ENCODE measurements around the gene COL15A1.

COL15A1 gene

GRCh38 chr9:99018653-99019052 is 74.9 kb downstream of the COL15A1 start:
- peaks cover 48% of the 10 kb centered on the region for H3K27me3 Mint-ChIP-seq
- no peaks in the 10 kb centered on the region for H3K9me3 Mint-ChIP-seq
- H3K4me1 Mint-ChIP-seq (ENCODE audit: low read depth) = peaks cover 3% of the 10 kb centered on the region
- H3K4me3 Mint-ChIP-seq = no peak overlapping the region
- no peaks in the 10 kb centered on the region for H3K36me3 Mint-ChIP-seq (ENCODE audit: low read depth)
- intact Hi-C loops (cut with micrococcal nuclease) = no loop called here
- no peak overlapping the region for H3K27ac Mint-ChIP-seq

GRCh38 chr9:99019510-99020331 is 76.0 kb downstream of the COL15A1 start:
- Mint-ChIP-seq H3K4me1 (ENCODE audit: low read depth) (no peaks in the 10 kb centered on the region), H3K9me3 (no peaks in the 10 kb centered on the region), H3K27ac (no peak overlapping the region), H3K27me3 (peaks cover 52% of the 10 kb centered on the region), H3K36me3 (ENCODE audit: low read depth) (no peaks in the 10 kb centered on the region), H3K4me3 (no peak overlapping the region)
- intact Hi-C loops (cut with micrococcal nuclease) = no loop called here

- peaks cover 49% of the 10 kb centered on the region for H3K27me3 Mint-ChIP-seq
- intact Hi-C loops (cut with micrococcal nuclease) = no loop called here
- H3K9me3 Mint-ChIP-seq = no peaks in the 10 kb centered on the region
- H3K4me1 Mint-ChIP-seq (ENCODE audit: low read depth) = peaks cover 1% of the 10 kb centered on the region
- no peaks in the 10 kb centered on the region for H3K36me3 Mint-ChIP-seq (ENCODE audit: low read depth)
- no peak overlapping the region for H3K27ac Mint-ChIP-seq
- H3K4me3 Mint-ChIP-seq = no peak overlapping the region
Observed at GRCh38 chr9:99020786-99021436, 77.2 kb downstream of the COL15A1 start.

GRCh38 chr9:99021512-99021911 is 77.8 kb downstream of the COL15A1 start:
- H3K27ac Mint-ChIP-seq = no peak overlapping the region
- peaks cover 7% of the 10 kb centered on the region for H3K4me1 Mint-ChIP-seq (ENCODE audit: low read depth)
- H3K36me3 Mint-ChIP-seq (ENCODE audit: low read depth) = no peaks in the 10 kb centered on the region
- H3K27me3 Mint-ChIP-seq = peaks cover 50% of the 10 kb centered on the region
- intact Hi-C loops (cut with micrococcal nuclease) = no loop called here
- no peak overlapping the region for H3K4me3 Mint-ChIP-seq
- no peaks in the 10 kb centered on the region for H3K9me3 Mint-ChIP-seq

- peaks cover 48% of the 10 kb centered on the region for H3K27me3 Mint-ChIP-seq
- no peak overlapping the region for H3K4me3 Mint-ChIP-seq
- H3K27ac Mint-ChIP-seq = no peak overlapping the region
- no peaks in the 10 kb centered on the region for H3K9me3 Mint-ChIP-seq
- H3K4me1 Mint-ChIP-seq (ENCODE audit: low read depth) = peaks cover 11% of the 10 kb centered on the region
- intact Hi-C loops (cut with micrococcal nuclease) = no loop called here
- no peaks in the 10 kb centered on the region for H3K36me3 Mint-ChIP-seq (ENCODE audit: low read depth)
Observed at GRCh38 chr9:99023231-99023630, 79.5 kb downstream of the COL15A1 start.

GRCh38 chr9:99023831-99024230 is 80.1 kb downstream of the COL15A1 start:
- intact Hi-C loops (cut with micrococcal nuclease) = no loop called here
- Mint-ChIP-seq H3K27ac (no peak overlapping the region), H3K4me3 (no peak overlapping the region), H3K27me3 (peaks cover 48% of the 10 kb centered on the region), H3K36me3 (ENCODE audit: low read depth) (no peaks in the 10 kb centered on the region), H3K9me3 (no peaks in the 10 kb centered on the region), H3K4me1 (ENCODE audit: low read depth) (peaks cover 11% of the 10 kb centered on the region)

GRCh38 chr9:99024959-99025358 is 81.3 kb downstream of the COL15A1 start:
- H3K4me1 Mint-ChIP-seq (ENCODE audit: low read depth) = peaks cover 18% of the 10 kb centered on the region
- H3K9me3 Mint-ChIP-seq = no peaks in the 10 kb centered on the region
- no peak overlapping the region for H3K27ac Mint-ChIP-seq
- no peak overlapping the region for H3K4me3 Mint-ChIP-seq
- intact Hi-C loops (cut with micrococcal nuclease) = no loop called here
- peaks cover 49% of the 10 kb centered on the region for H3K27me3 Mint-ChIP-seq
- H3K36me3 Mint-ChIP-seq (ENCODE audit: low read depth) = no peaks in the 10 kb centered on the region

GRCh38 chr9:99025616-99026270 is 82.0 kb downstream of the COL15A1 start:
- H3K36me3 Mint-ChIP-seq (ENCODE audit: low read depth) = no peaks in the 10 kb centered on the region
- H3K27ac Mint-ChIP-seq = no peak overlapping the region
- H3K27me3 Mint-ChIP-seq = peaks cover 45% of the 10 kb centered on the region
- no peak overlapping the region for H3K4me3 Mint-ChIP-seq
- H3K4me1 Mint-ChIP-seq (ENCODE audit: low read depth) = peaks cover 24% of the 10 kb centered on the region
- H3K9me3 Mint-ChIP-seq = no peaks in the 10 kb centered on the region
- intact Hi-C loops (cut with micrococcal nuclease) = no loop called here

GRCh38 chr9:99026271-99026955 is 82.7 kb downstream of the COL15A1 start:
- H3K27ac Mint-ChIP-seq = no peak overlapping the region
- H3K27me3 Mint-ChIP-seq = peaks cover 45% of the 10 kb centered on the region
- intact Hi-C loops (cut with micrococcal nuclease) = no loop called here
- no peak overlapping the region for H3K4me3 Mint-ChIP-seq
- H3K9me3 Mint-ChIP-seq = no peaks in the 10 kb centered on the region
- H3K36me3 Mint-ChIP-seq (ENCODE audit: low read depth) = no peaks in the 10 kb centered on the region
- H3K4me1 Mint-ChIP-seq (ENCODE audit: low read depth) = peaks cover 24% of the 10 kb centered on the region

GRCh38 chr9:99026956-99027298 is 83.2 kb downstream of the COL15A1 start:
- H3K4me1 Mint-ChIP-seq (ENCODE audit: low read depth) = peaks cover 24% of the 10 kb centered on the region
- H3K4me3 Mint-ChIP-seq = no peak overlapping the region
- no peak overlapping the region for H3K27ac Mint-ChIP-seq
- H3K27me3 Mint-ChIP-seq = peaks cover 42% of the 10 kb centered on the region
- H3K36me3 Mint-ChIP-seq (ENCODE audit: low read depth) = no peaks in the 10 kb centered on the region
- no peaks in the 10 kb centered on the region for H3K9me3 Mint-ChIP-seq
- intact Hi-C loops (cut with micrococcal nuclease) = no loop called here

- Mint-ChIP-seq H3K4me1 (ENCODE audit: low read depth) (peaks cover 25% of the 10 kb centered on the region), H3K9me3 (no peaks in the 10 kb centered on the region), H3K36me3 (ENCODE audit: low read depth) (no peaks in the 10 kb centered on the region), H3K27ac (no peak overlapping the region), H3K4me3 (no peak overlapping the region), H3K27me3 (peaks cover 39% of the 10 kb centered on the region)
- intact Hi-C loops (cut with micrococcal nuclease) = no loop called here
Observed at GRCh38 chr9:99027443-99027842, 83.7 kb downstream of the COL15A1 start.

- Mint-ChIP-seq H3K36me3 (ENCODE audit: low read depth) (no peaks in the 10 kb centered on the region), H3K4me3 (no peak overlapping the region), H3K27me3 (peaks cover 37% of the 10 kb centered on the region), H3K27ac (no peak overlapping the region), H3K4me1 (ENCODE audit: low read depth) (peaks cover 41% of the 10 kb centered on the region), H3K9me3 (no peaks in the 10 kb centered on the region)
- intact Hi-C loops (cut with micrococcal nuclease) = no loop called here
Observed at GRCh38 chr9:99029083-99029645, 85.5 kb downstream of the COL15A1 start.

GRCh38 chr9:99030092-99030511 is 86.4 kb downstream of the COL15A1 start:
- no peaks in the 10 kb centered on the region for H3K9me3 Mint-ChIP-seq
- H3K4me3 Mint-ChIP-seq = no peak overlapping the region
- intact Hi-C loops (cut with micrococcal nuclease) = no loop called here
- H3K4me1 Mint-ChIP-seq (ENCODE audit: low read depth) = peaks cover 41% of the 10 kb centered on the region
- peaks cover 36% of the 10 kb centered on the region for H3K27me3 Mint-ChIP-seq
- H3K27ac Mint-ChIP-seq = no peak overlapping the region
- H3K36me3 Mint-ChIP-seq (ENCODE audit: low read depth) = no peaks in the 10 kb centered on the region

All from dendritic cell treated with granulocyte-macrophage colony-stimulating factor and Interleukin-4, amounts not matched to agents 40 ng/mL and 50 ng/mL, for 4 days (primary cell).